ENCODE results near the gene SNF8.

GRCh38 chr17:48933035-48933434, 11.6 kb downstream of the SNF8 start:
- no peak for TF ChIP-seq EZH2 (IDR thresholded peaks at IDR 0.05; ENCODE audit: borderline replicate concordance, low read length)
- TF ChIP-seq CTCF (conservative IDR thresholded peaks at IDR 0.05 in 1 of 2, IDR thresholded peaks at IDR 0.05 in 1 of 2; ENCODE audit: extremely low read depth in 1 of 2, insufficient read depth in 1 of 2, low read depth in 1 of 2, low read length in 2 of 2), result no peak
